GM21786 (cell line): ENCODE measurements around the gene DZIP1L.

ENCODE experiments used
- ATAC-seq: cut with Tn5 transposase; IDR thresholded peaks from one replicate; pipeline ENCODE4 v1.9.1; 2021; ENCODE audit not compliant: unreplicated experiment

DZIP1L gene

GRCh38 chr3:138072796-138073195 is 42.6 kb downstream of the DZIP1L start:
- ATAC-seq: no peak

GRCh38 chr3:138070006-138070405 is 45.4 kb downstream of the DZIP1L start:
- no peak for ATAC-seq

DNA sequence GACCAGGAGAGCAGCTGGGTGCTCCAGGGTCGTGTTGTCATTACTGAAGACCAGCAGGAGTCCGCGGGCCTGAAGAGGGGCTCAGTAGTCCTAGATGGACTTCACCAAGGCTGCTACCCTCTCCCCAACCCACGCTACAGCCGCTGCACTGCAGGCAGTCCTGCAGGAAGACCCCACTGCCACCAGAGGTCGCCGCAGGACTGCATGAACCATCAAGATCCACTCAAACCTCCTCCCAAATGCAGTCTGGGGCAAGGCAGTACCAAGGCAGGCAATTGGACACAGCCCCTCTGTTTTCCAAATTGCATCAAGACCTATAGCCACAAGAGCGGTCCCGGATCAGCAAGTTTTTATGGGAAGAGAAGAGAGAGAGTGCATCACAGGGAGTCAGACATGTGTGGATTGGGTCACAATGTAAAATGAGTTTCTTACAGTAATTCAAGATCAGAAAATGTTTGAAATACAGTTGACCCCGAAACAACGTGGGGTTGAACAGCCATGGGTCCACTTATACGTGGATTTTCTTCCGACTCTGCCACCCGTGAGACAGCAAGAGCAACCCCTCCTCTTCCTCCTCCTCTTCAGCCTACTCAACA is 46.7 kb downstream of the DZIP1L start:
- peak; percentile 69 for ATAC-seq

GRCh38 chr3:138068046-138068445 is 47.4 kb downstream of the DZIP1L start:
- ATAC-seq: no peak

GRCh38 chr3:138066972-138067371 is 48.4 kb downstream of the DZIP1L start:
- no peak for ATAC-seq

- ATAC-seq: peak; percentile 81
These were observed 49.0 kb downstream of the DZIP1L start for GRCh38 chr3:138066383-138066782.

- no peak for ATAC-seq
These were observed 49.5 kb downstream of the DZIP1L start for GRCh38 chr3:138065949-138066348.

GRCh38 chr3:138063416-138063815 is 52.0 kb downstream of the DZIP1L start:
- no peak for ATAC-seq

- ATAC-seq: no peak
These were observed 52.8 kb downstream of the DZIP1L start for GRCh38 chr3:138062626-138063025.

- ATAC-seq: no peak
These were observed 53.4 kb downstream of the DZIP1L start for GRCh38 chr3:138062037-138062436.

GRCh38 chr3:138060792-138061191 is 54.6 kb downstream of the DZIP1L start:
- ATAC-seq: peak; percentile 72

DNA sequence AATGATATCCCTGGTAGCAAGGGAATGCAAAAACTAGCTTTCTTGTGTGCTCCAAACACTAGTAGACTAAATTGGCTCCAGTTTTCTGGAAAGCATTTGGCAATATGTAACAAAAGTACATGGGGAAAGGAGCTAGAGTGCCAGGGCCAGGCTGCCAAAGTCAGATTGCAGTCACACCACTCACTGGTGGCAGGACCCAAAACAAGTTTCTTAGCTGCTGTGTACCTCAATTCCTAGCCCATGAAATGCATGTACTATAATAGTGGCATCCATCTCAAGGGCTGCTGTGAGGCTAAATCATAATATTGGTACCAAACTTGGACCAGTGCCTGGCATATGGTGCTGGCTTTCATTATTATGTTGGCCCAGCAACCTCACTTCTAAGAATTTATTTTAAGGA is 56.1 kb downstream of the DZIP1L start:
- no peak for ATAC-seq

DNA sequence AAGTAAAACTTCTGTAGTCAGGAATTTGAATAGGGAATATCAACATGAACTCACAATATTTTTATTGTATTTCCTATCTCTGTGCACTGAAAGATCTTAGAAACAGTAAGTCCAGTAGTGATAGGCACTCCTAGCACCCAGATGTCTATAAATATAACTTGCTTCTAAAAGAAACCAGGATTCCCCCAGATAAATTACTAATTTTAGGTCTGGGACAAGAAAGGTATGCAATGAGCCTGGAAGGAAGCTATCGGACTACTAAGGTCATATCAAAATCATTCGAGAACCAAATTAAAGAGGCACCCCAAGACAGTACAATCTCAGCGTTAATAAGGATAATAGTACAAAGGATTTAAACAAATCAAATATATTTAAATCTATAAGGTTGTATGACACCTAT is 58.0 kb downstream of the DZIP1L start:
- ATAC-seq: no peak

GRCh38 chr3:138054057-138054456 is 61.4 kb downstream of the DZIP1L start:
- ATAC-seq: no peak

GRCh38 chr3:138051947-138052802 is 63.2 kb downstream of the DZIP1L start:
- peak; percentile 74 for ATAC-seq

GRCh38 chr3:138049157-138049919 is 66.1 kb downstream of the DZIP1L start:
- ATAC-seq: no peak

GRCh38 chr3:138047596-138048158 is 67.7 kb downstream of the DZIP1L start:
- ATAC-seq: no peak

- ATAC-seq: no peak
These were observed 68.5 kb downstream of the DZIP1L start for GRCh38 chr3:138046955-138047354.

- ATAC-seq: no peak
These were observed 69.3 kb downstream of the DZIP1L start for GRCh38 chr3:138046085-138046484.

GRCh38 chr3:138043266-138044029 is 72.0 kb downstream of the DZIP1L start:
- ATAC-seq: no peak

DNA sequence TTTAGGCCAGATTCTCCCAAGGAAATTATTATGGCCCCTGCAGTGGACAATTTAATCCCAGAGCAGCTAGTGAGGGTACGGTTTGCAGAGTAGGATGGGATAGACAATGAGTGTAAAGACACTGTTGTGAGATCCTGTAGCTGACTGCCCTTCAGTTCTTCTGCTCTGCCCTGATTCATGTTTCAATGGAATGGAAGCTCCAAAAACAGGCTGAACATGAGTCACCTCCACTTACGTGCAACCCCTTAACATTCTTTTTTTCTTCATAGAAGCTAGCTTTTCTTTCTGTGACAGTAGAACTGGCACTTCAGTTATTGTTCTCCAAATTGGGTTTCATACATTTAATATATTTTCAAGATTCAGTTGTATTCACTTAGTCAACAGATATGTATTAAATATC is 73.4 kb downstream of the DZIP1L start:
- no peak for ATAC-seq
